CMK (cell line): ENCODE data around the gene ZNF280D.

Experiments
- DNase-seq: peaks from one replicate; pipeline ENCODE4 v3.0.0-alpha.2; 2010; ENCODE audit warnings: low read depth

ZNF280D gene

DNA sequence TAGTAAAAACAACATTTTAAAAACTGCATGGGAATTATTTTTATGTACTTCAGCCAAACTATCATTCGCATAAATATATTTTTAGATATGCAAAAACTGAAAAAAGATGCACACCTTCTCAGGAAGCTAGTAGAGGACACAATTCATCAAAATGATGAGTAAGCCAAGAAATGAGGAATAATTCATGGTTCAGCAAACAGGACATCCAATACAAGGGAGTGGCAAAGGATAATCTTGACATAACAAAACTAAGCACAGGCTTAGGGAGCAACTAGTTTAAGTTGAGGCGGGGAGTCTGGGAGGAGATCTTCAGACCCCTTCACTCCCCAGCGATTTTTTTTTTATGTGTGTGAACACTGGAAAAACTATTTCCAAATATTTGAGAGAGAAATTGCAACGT, 93.7 kb downstream of the ZNF280D start:
- no peak for DNase-seq

DNA sequence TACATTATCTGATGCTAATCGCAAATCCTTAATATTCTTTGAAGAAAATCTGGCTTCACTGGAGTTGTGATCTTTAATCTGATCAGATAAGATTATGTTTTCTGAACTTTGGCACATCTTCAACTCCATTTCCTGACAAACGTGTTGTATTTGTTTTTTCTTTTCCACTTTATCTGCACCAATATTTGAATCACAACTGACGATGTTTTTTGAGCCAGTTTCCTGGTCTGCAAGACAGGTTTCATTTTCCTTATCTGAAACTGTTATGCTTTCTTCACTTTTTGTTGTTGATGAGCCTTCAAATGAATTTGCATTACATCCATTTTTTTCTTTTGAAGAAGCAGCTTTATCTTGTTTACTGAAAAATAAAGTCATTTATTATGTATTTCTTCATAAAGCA, 101.5 kb downstream of the ZNF280D start:
- DNase-seq = no peak

DNA sequence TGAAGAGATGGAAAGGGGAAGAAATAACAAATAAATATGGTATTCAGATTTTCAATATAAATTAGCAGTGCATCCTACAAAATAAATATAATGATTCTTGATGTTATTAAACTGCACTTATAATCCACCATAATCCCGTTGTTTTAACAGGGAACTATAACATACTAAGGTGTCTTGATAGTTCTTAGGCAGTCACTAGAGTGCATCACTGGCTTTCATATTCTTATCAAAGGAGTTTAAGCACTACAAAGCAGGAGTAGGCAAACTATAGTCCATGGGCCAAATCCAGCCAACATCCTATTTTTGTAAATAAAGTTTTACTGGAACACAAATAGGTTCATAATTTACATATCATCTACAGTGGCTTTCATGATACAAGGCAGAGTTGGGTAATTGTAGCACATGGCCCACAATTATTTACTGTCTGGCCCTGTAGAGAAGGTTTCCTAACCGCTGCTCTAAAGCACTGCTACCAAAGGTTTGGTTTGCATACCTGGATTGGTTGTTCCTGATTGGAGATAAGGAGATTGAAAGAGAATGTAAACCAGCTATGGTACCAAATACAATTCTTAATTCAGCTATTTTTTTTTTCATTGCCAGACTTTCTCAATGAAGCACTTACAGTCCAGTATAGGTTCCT, 104.3 kb downstream of the ZNF280D start:
- DNase-seq = no peak

DNA sequence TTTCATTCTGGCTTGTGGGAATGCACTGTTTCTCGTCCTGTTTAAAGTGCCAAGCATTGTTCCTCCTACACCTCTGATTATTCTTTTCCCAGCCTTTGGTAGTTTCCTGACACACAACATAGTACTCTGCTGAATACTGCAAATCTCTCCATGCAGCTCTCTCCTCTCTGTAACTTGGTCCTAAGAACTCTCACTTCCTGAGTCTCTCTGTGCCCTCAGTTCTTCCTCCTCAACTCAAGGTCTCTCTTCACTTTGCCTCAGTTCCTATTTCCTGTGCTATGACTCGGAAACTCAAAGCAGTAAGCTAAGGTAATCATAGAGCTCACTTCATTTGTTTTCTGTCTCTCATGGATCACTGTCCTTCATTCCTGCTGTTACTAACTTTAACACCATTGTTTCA, 113.4 kb downstream of the ZNF280D start:
- DNase-seq = no peak

DNA sequence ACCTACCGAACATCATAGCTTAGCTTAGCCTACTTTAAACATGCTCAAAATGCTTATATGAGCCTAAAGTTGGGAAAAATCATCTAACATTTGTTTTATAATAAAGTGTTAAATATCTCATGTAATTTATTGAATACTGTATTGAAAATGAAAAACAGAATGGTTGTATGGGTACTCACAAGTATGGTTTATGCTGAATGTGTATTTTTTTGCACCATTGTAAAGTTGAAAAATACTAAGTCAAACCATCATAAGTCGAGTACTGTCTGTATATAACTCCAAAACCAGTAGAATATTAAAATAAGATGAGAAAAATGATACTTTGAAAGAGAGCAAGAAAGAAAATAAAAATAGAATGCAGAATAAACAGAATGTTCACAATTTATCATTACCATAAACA, 115.7 kb downstream of the ZNF280D start:
- DNase-seq = no peak

DNA sequence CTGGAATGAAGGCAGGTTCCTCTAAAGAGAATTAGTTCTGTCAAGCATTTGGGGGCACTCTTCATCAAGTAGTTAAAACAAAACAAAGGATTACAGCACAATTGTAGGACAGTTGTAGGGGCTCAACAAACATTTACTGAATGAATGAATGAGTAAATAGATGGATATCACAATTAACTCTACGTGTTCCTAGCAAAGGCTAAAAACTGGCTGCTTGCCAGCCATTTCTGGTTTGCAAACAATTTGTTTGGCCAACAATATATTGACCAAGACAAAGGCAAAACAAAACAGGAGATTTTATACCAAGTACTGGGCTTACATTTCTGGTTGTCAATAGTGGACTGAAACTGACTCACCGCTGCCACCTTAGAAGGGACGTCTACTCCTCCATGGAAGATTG, 116.8 kb downstream of the ZNF280D start:
- no peak for DNase-seq

DNA sequence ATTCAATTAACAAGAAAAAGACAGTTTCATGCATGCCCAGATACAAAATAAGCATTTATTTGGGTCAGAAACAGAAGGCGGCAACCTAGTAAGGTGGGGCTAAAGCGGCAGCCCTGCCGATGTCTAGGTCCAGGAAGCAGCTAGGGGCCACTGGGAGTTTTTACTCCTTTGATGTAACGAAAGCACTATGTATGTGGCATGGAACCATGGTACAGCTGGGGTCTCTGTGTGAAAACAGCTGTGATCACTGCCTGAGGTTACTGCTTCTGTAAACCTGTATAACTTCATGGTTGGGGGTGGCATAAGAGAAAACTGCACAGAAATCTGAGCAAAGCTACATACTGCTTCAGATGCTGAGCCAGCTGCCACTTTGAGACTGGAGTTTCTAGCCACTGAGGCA, 119.5 kb downstream of the ZNF280D start:
- no peak for DNase-seq

DNA sequence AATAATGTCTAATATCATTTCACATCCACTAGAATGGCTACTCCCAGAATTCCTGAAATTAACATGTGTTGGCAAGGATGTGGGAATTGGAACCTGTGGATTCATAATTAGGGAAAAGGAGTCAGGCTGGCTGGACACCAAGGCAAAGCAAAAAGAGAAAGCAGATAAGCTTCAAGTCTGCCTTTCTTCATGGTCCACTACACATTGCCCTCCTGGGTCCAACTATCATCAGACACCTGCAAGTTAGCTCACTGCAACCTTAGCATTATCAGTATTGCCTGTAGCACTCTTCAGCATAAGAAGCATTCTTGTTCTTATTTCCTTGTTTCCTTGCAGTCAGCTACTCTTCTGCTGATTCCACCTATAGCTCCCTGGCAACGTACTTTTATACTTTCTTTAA, 124.3 kb downstream of the ZNF280D start:
- DNase-seq = no peak

DNA sequence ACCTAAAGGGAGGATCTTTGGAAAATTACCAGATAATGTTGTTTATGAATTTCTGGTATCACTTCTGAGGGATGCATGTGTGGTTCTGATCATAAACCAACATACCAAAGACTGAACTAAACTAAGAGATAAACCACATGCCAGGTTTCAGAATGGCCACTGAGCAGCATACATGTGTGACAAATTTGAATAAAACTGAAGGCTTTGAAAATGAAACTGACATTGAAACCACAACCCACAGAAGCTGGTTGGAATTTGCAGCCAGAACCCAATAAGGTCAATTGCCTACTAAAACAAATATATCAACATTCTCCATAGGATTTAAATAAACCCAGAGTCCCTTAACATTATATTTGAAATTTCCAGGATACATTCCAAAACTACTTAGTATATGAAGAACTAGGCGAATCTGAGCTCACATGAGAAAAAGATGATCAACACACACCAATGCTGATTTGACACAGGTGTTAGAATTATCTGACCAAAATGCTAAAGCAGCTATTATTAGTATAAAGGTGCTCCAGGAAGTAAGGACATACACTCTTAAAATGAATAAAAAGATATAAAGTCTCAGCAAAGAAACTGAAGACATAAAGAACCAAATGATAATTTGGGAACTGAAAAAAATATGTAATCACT, 125.0 kb downstream of the ZNF280D start:
- DNase-seq = no peak

DNA sequence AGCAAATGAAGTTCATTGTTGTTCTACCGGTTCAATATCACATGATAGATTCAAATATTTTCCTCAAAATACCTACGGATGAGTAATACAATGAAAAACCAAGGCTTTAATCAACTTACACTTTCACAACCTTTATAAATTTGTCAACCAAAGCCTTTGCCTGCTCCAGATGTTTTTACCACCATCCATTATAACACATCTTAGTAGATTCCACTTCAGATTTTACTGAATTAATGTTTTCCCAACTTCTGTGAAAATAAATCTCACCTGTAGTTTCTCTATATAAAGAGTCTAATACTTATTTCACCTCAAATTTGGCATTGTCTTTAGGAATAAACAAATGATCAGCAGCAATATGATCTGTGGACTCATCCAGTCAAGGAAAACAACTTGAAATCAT, 131.1 kb downstream of the ZNF280D start:
- no peak for DNase-seq

DNA sequence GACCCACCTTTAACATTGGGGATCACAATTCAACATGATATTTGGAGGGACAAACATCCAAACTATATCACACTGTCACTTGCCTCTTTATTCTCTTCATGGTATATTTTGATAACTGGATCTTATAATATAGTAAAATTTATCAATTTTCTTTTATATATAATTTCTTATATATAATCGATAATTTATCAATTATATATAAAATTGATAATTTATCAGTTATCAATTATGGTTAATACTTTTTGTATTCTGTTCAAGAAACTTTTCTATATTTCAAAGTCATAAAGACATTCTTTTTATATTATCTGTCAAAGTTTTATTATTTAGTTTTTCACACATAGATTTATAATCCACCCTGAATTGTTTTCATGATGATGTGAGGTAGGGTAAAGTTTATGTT, 132.9 kb downstream of the ZNF280D start:
- DNase-seq = no peak

DNA sequence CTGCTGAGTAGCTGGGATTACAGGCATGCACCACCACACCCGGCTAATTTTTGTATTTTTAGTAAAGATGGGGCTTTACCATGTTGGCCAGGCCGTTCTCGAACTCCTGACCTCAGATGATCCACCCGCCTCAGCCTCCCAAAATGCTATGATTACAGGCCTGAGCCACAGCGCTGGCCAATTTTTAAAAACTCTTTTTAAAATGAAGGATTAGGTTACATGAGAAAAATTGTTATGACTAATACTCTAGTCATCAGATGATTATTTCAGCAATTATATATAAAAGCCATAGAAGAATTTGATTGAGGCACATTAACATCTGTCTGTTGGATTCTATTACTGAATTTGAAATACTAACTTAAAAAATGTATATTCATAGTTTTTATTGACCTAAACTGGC, 134.3 kb downstream of the ZNF280D start:
- DNase-seq = no peak

DNA sequence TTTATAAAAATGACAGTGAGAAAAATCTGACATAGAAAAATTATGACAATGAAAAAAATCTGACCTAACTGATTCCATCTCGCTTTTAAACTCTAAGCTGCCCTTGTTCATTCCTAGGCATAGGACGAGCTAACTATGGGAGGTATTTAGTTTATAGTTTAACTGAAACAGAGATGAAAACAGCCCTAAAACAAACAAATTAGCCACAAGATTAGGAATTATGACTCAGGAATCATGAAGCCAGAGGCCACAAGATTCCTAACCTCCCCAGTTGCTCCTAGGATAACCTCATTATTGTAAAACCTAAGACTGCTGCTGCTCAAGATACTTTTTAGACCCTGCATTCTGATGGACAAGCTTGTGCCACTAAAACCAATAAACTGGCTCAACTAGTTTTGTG, 145.6 kb downstream of the ZNF280D start:
- no peak for DNase-seq

DNA sequence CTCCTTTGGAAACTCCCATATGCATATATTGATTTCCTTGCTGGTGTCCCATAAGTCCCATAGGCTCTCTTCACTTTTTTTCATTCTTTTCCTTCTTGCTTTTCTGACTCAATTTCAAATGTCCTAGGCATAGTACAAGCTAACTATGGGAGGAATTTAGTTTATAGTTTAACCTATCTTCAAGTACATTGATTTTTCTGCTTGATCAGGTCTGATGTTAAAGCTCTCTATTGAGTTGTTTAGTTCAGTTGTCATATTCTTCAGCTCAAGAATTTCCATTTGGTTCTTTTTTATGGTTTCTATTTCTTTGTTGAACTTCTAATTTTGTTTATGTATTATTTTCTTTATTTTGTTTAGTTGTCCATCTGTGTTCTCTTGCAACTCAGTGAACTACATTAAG, 147.1 kb downstream of the ZNF280D start:
- DNase-seq = no peak

DNA sequence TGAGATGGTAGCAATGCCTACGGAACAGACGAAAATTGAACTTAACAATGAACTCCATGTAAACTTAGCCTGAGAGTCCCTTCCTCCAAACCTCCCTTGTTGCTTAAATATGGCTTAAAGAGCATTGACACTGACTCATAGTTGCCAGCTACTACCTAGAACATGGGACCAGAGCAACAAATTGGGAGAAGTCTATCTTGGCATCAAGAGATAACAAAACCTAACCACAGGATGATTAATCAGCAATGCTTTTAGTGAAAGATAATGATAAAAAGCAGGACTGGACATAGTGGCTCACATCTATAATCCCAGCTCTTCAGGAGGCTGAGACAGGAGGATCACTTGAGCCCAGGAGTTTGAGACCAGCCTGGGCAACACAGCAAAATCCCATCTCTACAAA, 150.5 kb downstream of the ZNF280D start:
- no peak for DNase-seq
